ENCODE measurements around the gene MIDN.

Gene MIDN

DNA sequence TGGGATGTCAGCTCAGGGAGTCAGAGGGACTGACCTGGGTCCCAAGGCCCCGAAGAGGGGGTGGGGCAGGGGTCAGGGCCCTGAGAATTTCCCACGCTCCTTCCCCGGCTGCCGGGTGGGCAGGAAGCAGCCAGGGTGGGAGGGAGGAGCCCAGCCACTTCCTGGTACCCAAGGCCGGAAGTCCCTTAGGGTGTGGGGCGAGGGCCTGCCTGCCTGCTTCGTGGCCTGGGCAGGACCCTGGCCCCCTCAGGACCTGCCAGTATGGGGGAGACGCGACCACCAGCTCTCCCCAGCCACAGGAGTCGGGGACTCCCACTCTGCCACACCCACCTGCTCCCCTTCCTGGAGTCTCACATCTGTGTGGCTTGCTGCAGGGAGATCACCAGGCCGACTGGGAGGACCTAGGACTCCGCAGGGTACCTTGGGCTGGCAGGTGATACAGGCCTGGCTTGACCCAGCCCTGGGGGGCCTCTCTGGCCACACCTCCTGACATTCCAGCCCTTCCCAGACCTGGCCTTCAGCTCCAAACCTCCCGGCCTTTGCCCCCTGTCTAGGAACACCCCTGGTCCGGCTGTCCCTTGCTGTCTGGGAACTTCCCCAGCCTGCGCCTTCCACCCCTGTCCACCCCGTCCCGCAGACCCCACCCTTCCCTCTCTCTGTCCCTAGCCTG, 11.0 kb downstream of the MIDN start:
- peaks cover 3 to 38% (median 28%) of the 10 kb centered on the region in 4 experiments for H3K36me3 ChIP-seq (ENCODE audit: control insufficient read depth in 4 of 4, insufficient read depth in 4 of 4, low read length in 3 of 4)
- H3K27ac ChIP-seq (ENCODE audit: insufficient read depth in 1 of 2, low read depth in 1 of 2, low read length in 2 of 2, poor library complexity in 1 of 2, severe bottlenecking in 2 of 2) = peak overlapping the region; percentile 7 to 68
- H3K4me1 ChIP-seq (ENCODE audit: control extremely low read depth in 1 of 4, control insufficient read depth in 4 of 4, insufficient read depth in 4 of 4, low read length in 3 of 4) = peaks cover 0 to 86% (median 75%) of the 10 kb centered on the region in 4 experiments
- POLR2A ChIA-PET = interaction anchor here (1.2 to 1.8 kb wide), 2 partner anchors 10 to 15 kb away, joined by 6 to 8 read pairs; partner anchors contain the start of gene CIRBP
- 7% methylated on average over 16 of the region's 17 CpGs for WGBS (ENCODE audit: insufficient coverage)
- no peaks in the 10 kb centered on the region for H3K9me3 ChIP-seq (ENCODE audit: control extremely low read depth in 1 of 5, control insufficient read depth in 4 of 5, insufficient read depth in 2 of 5, low read depth in 1 of 5, low read length in 4 of 5)
- DNase-seq = peak in 2 of 3 donors; percentile 79 to 87
- H3K4me3 ChIP-seq (ENCODE audit: control insufficient read depth in 1 of 7, extremely low read depth in 1 of 7, insufficient read depth in 4 of 7, low read depth in 2 of 7, low read length in 6 of 7) = peak overlapping the region in 6 of 7 experiments; percentile 15 to 85 (median 33)
- CTCF ChIA-PET = interaction anchor here (1.5 to 17.7 kb wide), 2 partner anchors 10 to 14 kb away, joined by 5 to 268 read pairs; partner anchors contain the start of gene CIRBP
- H3K27me3 ChIP-seq (replicated peaks in 2 of 5; ENCODE audit: control insufficient read depth in 4 of 5, insufficient read depth in 5 of 5, low read length in 4 of 5) = no peaks in the 10 kb centered on the region

DNA sequence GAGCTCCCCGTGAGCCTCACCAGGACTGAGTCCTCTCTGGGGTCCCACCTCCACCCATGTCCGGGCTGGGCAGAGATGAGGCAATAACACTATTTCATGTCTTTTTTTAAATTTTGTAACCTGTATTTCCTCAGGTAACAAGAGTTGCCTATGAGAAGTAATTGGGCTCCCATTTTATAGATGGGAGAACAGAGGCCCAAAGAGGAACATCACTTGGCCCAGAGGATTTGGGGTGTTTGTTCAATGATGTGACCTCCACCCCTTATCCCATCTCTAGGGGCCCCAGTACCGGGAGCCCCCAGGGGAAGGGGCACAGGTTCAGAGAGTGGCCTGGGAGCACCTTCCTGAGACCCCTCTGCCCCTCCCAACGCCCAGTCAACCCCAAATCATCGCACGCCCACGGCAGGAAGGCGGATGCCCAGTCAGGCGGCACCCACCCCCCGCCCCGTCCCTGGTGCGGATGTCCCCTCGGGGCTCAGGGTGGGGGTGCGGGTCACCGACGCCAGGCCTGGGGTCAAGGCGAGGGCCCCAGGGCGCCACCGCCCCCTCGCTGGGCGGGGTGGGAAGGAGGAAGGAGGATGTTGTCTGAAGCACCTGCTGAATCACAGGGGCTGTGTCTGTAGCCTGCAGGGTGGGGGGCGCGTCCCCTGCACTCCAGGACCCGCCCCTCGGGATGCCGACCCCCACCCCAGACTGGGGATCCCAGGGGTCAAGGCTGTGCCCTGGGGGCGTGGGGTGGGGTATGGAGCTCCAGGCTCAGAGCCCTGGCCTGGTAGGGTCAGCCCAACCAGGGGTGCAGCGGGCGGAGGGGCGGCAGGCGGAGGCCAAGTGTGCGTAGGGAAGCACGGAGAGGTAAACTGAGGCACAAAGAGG, 11.7 kb downstream of the MIDN start:
- ChIA-PET CTCF (interaction anchor here (1.5 to 17.7 kb wide), 2 partner anchors 9 to 15 kb away, joined by 5 to 268 read pairs; partner anchors contain the start of gene CIRBP), POLR2A (interaction anchor here (1.2 to 2.3 kb wide), 4 partner anchors 9 to 16 kb away, joined by 6 to 9 read pairs (median 8); partner anchors contain the start of gene CIRBP)
- Histone ChIP-seq H3K27ac (ENCODE audit: insufficient read depth in 1 of 2, low read depth in 1 of 2, low read length in 2 of 2, poor library complexity in 1 of 2, severe bottlenecking in 2 of 2) (peak overlapping the region; percentile 7 to 68), H3K4me1 (ENCODE audit: control extremely low read depth in 1 of 4, control insufficient read depth in 4 of 4, insufficient read depth in 4 of 4, low read length in 3 of 4) (peaks cover 0 to 80% (median 69%) of the 10 kb centered on the region in 4 experiments), H3K27me3 (replicated peaks in 2 of 5; ENCODE audit: control insufficient read depth in 4 of 5, insufficient read depth in 5 of 5, low read length in 4 of 5) (no peaks in the 10 kb centered on the region), H3K36me3 (ENCODE audit: control insufficient read depth in 4 of 4, insufficient read depth in 4 of 4, low read length in 3 of 4) (peaks cover 3 to 30% (median 22%) of the 10 kb centered on the region in 4 experiments), H3K4me3 (ENCODE audit: control insufficient read depth in 1 of 7, extremely low read depth in 1 of 7, insufficient read depth in 4 of 7, low read depth in 2 of 7, low read length in 6 of 7) (peak overlapping the region in 5 of 7 experiments; percentile 3 to 85 (median 51)), H3K9me3 (ENCODE audit: control extremely low read depth in 1 of 5, control insufficient read depth in 4 of 5, insufficient read depth in 2 of 5, low read depth in 1 of 5, low read length in 4 of 5) (no peaks in the 10 kb centered on the region)
- 9% methylated on average over 13 of the region's 33 CpGs for WGBS (ENCODE audit: insufficient coverage)
- peak in 2 of 3 donors; percentile 55 to 73 for DNase-seq

DNA sequence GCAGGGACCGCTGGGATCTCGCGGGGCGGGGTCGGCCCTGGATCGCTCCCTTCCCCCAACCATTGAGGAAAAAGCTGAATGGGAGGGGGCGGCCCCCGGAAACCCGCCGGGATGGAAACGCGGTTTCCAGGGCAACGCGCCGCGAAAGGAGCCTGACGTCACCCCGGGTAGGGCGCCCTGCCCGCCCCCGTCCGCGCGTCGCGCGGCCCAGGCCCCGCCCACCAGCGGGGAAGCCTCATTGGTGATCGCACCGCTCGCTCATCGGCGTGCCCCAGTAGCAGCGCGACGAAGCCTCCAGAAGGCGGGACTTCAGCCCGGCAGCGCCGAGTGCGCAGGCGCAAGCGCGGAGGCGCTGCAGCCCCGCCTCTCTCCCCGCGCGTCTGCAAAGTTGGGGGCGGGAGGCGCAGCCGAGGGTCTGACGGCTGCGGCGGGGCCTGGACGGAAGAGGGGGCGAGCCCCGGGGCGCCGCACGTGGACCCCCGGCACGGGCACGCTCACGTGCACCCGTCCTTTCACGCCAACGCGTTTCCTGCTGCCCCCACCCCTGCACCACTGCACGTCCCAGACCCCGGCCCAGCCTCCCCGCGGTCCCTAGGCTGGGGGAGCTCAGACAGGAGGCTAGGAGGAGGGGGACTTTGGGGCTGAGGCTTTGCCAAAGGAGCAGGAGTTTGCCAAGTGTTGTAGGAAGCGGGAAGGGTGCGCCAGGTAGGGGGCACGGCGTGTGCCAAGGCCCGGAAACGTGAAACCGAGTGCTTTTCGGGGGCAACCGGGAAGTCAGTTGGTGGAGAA, 12.6 kb downstream of the MIDN start:
- Histone ChIP-seq H3K9me3 (ENCODE audit: control extremely low read depth in 1 of 5, control insufficient read depth in 4 of 5, insufficient read depth in 2 of 5, low read depth in 1 of 5, low read length in 4 of 5) (no peaks in the 10 kb centered on the region), H3K36me3 (ENCODE audit: control insufficient read depth in 4 of 4, insufficient read depth in 4 of 4, low read length in 3 of 4) (peaks cover 3 to 22% (median 14%) of the 10 kb centered on the region in 4 experiments), H3K4me3 (ENCODE audit: control insufficient read depth in 1 of 7, extremely low read depth in 1 of 7, insufficient read depth in 4 of 7, low read depth in 2 of 7, low read length in 6 of 7) (peak overlapping the region; percentile 35 to 85 (median 74)), H3K27ac (ENCODE audit: insufficient read depth in 1 of 2, low read depth in 1 of 2, low read length in 2 of 2, poor library complexity in 1 of 2, severe bottlenecking in 2 of 2) (peak overlapping the region; percentile 66 to 86), H3K27me3 (replicated peaks in 2 of 5; ENCODE audit: control insufficient read depth in 4 of 5, insufficient read depth in 5 of 5, low read length in 4 of 5) (no peaks in the 10 kb centered on the region), H3K4me1 (ENCODE audit: control extremely low read depth in 1 of 4, control insufficient read depth in 4 of 4, insufficient read depth in 4 of 4, low read length in 3 of 4) (peaks cover 0 to 79% (median 69%) of the 10 kb centered on the region in 4 experiments)
- ChIA-PET CTCF (interaction anchor here (7.3 to 17.7 kb wide), 2 partner anchors 6 to 16 kb away, joined by 60 to 268 read pairs; no protein-coding TSS in a partner anchor), POLR2A (interaction anchor here (1.4 to 2.3 kb wide), 4 partner anchors 8 to 17 kb away, joined by 4 to 9 read pairs (median 8); partner anchors contain the start of gene CIRBP)
- peak; percentile 95 to 98 (median 96) for DNase-seq
- 0% methylated on average over 66 of the region's 83 CpGs for WGBS (ENCODE audit: insufficient coverage)

DNA sequence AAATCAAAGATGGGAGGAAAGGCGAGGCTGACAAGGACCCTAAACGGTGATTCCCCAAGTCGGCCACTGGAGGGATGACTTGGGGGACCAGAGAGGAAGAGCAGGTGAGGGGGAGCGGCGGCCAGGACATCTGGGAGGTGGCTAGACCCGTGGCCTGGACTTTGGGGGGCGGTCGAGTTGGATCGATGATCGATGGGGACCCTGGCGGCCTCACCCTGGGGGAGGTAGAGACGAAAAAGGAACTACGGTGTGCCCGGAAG, 13.1 kb downstream of the MIDN start:
- peak overlapping the region; percentile 35 to 85 (median 74) for H3K4me3 ChIP-seq (ENCODE audit: control insufficient read depth in 1 of 7, extremely low read depth in 1 of 7, insufficient read depth in 4 of 7, low read depth in 2 of 7, low read length in 6 of 7)
- H3K27me3 ChIP-seq (replicated peaks in 2 of 5; ENCODE audit: control insufficient read depth in 4 of 5, insufficient read depth in 5 of 5, low read length in 4 of 5) = no peaks in the 10 kb centered on the region
- POLR2A ChIA-PET = interaction anchor here (1.4 to 2.3 kb wide), 4 partner anchors 8 to 17 kb away, joined by 4 to 9 read pairs (median 8); partner anchors contain the start of gene CIRBP
- DNase-seq = peak in 2 of 3 donors; percentile 76 to 79
- peaks cover 2 to 19% (median 12%) of the 10 kb centered on the region in 4 experiments for H3K36me3 ChIP-seq (ENCODE audit: control insufficient read depth in 4 of 4, insufficient read depth in 4 of 4, low read length in 3 of 4)
- peaks cover 0 to 82% (median 74%) of the 10 kb centered on the region in 4 experiments for H3K4me1 ChIP-seq (ENCODE audit: control extremely low read depth in 1 of 4, control insufficient read depth in 4 of 4, insufficient read depth in 4 of 4, low read length in 3 of 4)
- WGBS (ENCODE audit: insufficient coverage) = 2% methylated on average over 12 of the region's 14 CpGs
- CTCF ChIA-PET = interaction anchor here (7.3 to 17.7 kb wide), 2 partner anchors 7 to 17 kb away, joined by 60 to 268 read pairs; no protein-coding TSS in a partner anchor
- peak overlapping the region; percentile 66 to 86 for H3K27ac ChIP-seq (ENCODE audit: insufficient read depth in 1 of 2, low read depth in 1 of 2, low read length in 2 of 2, poor library complexity in 1 of 2, severe bottlenecking in 2 of 2)
- no peaks in the 10 kb centered on the region for H3K9me3 ChIP-seq (ENCODE audit: control extremely low read depth in 1 of 5, control insufficient read depth in 4 of 5, insufficient read depth in 2 of 5, low read depth in 1 of 5, low read length in 4 of 5)

DNA sequence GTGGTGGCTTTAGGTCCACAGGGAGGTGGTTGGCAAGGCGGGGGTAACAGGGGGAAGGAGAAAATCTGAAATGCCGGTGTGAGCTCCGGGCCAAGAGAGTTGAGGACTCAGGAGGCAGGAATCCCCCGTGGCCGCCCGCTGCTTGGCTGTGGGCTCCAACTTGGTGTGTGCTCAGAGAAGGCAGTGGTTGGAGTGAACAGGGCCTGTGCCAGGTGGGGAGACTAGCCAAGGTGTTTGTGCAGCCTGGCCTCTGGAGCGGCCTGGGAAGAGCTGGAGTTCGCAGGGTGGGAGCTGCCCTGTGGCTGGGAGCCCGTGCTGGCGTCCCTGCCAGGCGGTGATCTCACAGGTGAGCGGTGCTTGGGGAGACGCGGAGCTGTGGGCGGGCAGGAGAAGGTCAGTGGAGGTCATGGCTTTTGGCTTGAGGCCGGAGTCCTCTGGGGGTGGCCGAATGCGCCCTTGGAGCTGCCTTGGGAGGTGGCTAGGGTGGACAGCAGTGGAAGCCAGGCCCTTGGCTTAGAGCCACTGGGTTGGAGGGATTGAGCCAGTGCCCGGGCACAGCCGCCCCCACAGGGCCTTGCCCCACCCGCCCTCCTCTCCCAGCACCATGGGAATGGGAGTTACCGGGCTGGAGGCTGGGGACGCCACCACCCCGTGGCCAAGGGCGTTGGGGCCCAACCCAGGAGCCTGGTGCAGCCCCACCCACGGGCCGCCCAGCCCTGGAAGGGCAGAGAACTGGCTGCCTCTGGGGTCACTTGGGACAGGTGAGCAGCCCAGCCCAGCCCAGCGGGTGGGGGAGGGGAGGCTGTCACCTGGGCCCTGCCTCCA, 13.6 kb downstream of the MIDN start:
- no peaks in the 10 kb centered on the region for H3K9me3 ChIP-seq (ENCODE audit: control extremely low read depth in 1 of 5, control insufficient read depth in 4 of 5, insufficient read depth in 2 of 5, low read depth in 1 of 5, low read length in 4 of 5)
- WGBS (ENCODE audit: insufficient coverage) = 49% methylated on average over 14 of the region's 28 CpGs
- H3K27ac ChIP-seq (ENCODE audit: insufficient read depth in 1 of 2, low read depth in 1 of 2, low read length in 2 of 2, poor library complexity in 1 of 2, severe bottlenecking in 2 of 2) = peak overlapping the region; percentile 66 to 86
- ChIA-PET POLR2A (interaction anchor here (1.4 to 2.3 kb wide), 4 partner anchors 7 to 18 kb away, joined by 4 to 9 read pairs (median 8); partner anchors contain the start of gene CIRBP), CTCF (interaction anchor here (0.6 to 17.7 kb wide), 3 partner anchors 7 to 111 kb away, joined by 3 to 268 read pairs (median 60); no protein-coding TSS in a partner anchor)
- peak overlapping the region; percentile 15 to 85 (median 74) for H3K4me3 ChIP-seq (ENCODE audit: control insufficient read depth in 1 of 7, extremely low read depth in 1 of 7, insufficient read depth in 4 of 7, low read depth in 2 of 7, low read length in 6 of 7)
- DNase-seq = peak in 1 of 3 donors; percentile 64
- H3K36me3 ChIP-seq (ENCODE audit: control insufficient read depth in 4 of 4, insufficient read depth in 4 of 4, low read length in 3 of 4) = peaks cover 0 to 14% (median 8%) of the 10 kb centered on the region in 4 experiments
- H3K27me3 ChIP-seq (replicated peaks in 2 of 5; ENCODE audit: control insufficient read depth in 4 of 5, insufficient read depth in 5 of 5, low read length in 4 of 5) = no peaks in the 10 kb centered on the region
- H3K4me1 ChIP-seq (ENCODE audit: control extremely low read depth in 1 of 4, control insufficient read depth in 4 of 4, insufficient read depth in 4 of 4, low read length in 3 of 4) = peaks cover 0 to 83% (median 78%) of the 10 kb centered on the region in 4 experiments

Measured in common myeloid progenitor, CD34-positive (primary cell).